ENCODE results near the gene ARMC2.

GRCh38 chr6:108888745-108889144 lies 40.5 kb downstream of the ARMC2 start:
- no peak for TF ChIP-seq SMC3 (IDR thresholded peaks at IDR 0.05; ENCODE audit: low read depth, low read length)
- no peak for TF ChIP-seq RAD21 (IDR thresholded peaks at IDR 0.05; ENCODE audit: low read length)
- no peak for TF ChIP-seq CTCF (IDR thresholded peaks at IDR 0.05)
- TF ChIP-seq EP300 (IDR thresholded peaks at IDR 0.05; ENCODE audit: borderline replicate concordance in 1 of 2, low read depth in 1 of 2, low read length in 1 of 2): no peak
- no peak for TF ChIP-seq POLR2AphosphoS5 (IDR thresholded peaks at IDR 0.05; ENCODE audit: low read depth, low read length)
- no peak for TF ChIP-seq SIN3A (IDR thresholded peaks at IDR 0.05; ENCODE audit: borderline replicate concordance, low read depth, low read length)
- no peak for TF ChIP-seq EZH2phosphoT487 (IDR thresholded peaks at IDR 0.05; ENCODE audit: borderline replicate concordance, low read depth)
- TF ChIP-seq NRF1 (IDR thresholded peaks at IDR 0.05; ENCODE audit: low read depth, low read length): no peak
